GM18526 (cell line): Measurements from ENCODE around the gene GOLM1.

Experiments used
- POLR2A ChIP-seq: IDR thresholded peaks from 3 replicates; pipeline ENCODE4 v1.6.1; 2011; ENCODE audit not compliant: insufficient read length; ENCODE audit errors: extremely low read depth

GOLM1 gene

GRCh38 chr9:86036555-86036954 lies 62.8 kb downstream of the GOLM1 start:
- no peak for TF ChIP-seq POLR2A

GRCh38 chr9:86035827-86036440 lies 63.4 kb downstream of the GOLM1 start:
- no peak for TF ChIP-seq POLR2A

- no peak for TF ChIP-seq POLR2A
Measured at GRCh38 chr9:86034863-86035734, 64.3 kb downstream of the GOLM1 start.

- no peak for TF ChIP-seq POLR2A
Measured at GRCh38 chr9:86027767-86028166, 71.6 kb downstream of the GOLM1 start.

- TF ChIP-seq POLR2A = no peak
Measured at GRCh38 chr9:86022687-86023266, 76.6 kb downstream of the GOLM1 start.

GRCh38 chr9:86021166-86021565 lies 78.2 kb downstream of the GOLM1 start:
- TF ChIP-seq POLR2A = no peak

GRCh38 chr9:86020731-86021130 lies 78.6 kb downstream of the GOLM1 start:
- no peak for TF ChIP-seq POLR2A

GRCh38 chr9:86009133-86009532 lies 90.2 kb downstream of the GOLM1 start:
- no peak for TF ChIP-seq POLR2A

GRCh38 chr9:86005253-86005775 lies 94.0 kb downstream of the GOLM1 start:
- no peak for TF ChIP-seq POLR2A

- no peak for TF ChIP-seq POLR2A
Measured at GRCh38 chr9:85995599-85995998, 103.8 kb downstream of the GOLM1 start.

GRCh38 chr9:85995097-85995496 lies 104.3 kb downstream of the GOLM1 start:
- TF ChIP-seq POLR2A = no peak

- no peak for TF ChIP-seq POLR2A
Measured at GRCh38 chr9:85994191-85994590, 105.2 kb downstream of the GOLM1 start.

GRCh38 chr9:85987236-85987635 lies 112.1 kb downstream of the GOLM1 start:
- TF ChIP-seq POLR2A = no peak

GRCh38 chr9:85984457-85984856 lies 114.9 kb downstream of the GOLM1 start:
- TF ChIP-seq POLR2A = no peak

- TF ChIP-seq POLR2A = no peak
Measured at GRCh38 chr9:85981369-85981768, 118.0 kb downstream of the GOLM1 start.

GRCh38 chr9:85978496-85978895 lies 120.9 kb downstream of the GOLM1 start:
- no peak for TF ChIP-seq POLR2A
